ENCODE results near the gene KCTD10.

Gene KCTD10

GRCh38 chr12:109523504-109523903 is 46.4 kb upstream of the KCTD10 start:
- H3K79me2 ChIP-seq (ENCODE audit: low read length), result no peaks in the 10 kb centered on the region
- H3K9me3 ChIP-seq (ENCODE audit: insufficient read depth, low read length), result no peaks in the 10 kb centered on the region
- H2AFZ ChIP-seq (ENCODE audit: low read depth, low read length), result no peak overlapping the region
- H3K27ac ChIP-seq (ENCODE audit: low read length), result no peak overlapping the region
- H3K4me2 ChIP-seq (ENCODE audit: low read length), result no peak overlapping the region
- no peak overlapping the region for H3K9ac ChIP-seq (ENCODE audit: low read length)
- H3K4me3 ChIP-seq (ENCODE audit: low read length), result no peak overlapping the region
- H3K36me3 ChIP-seq (replicated peaks; ENCODE audit: low read depth, low read length), result no peaks in the 10 kb centered on the region
- no peak for TF ChIP-seq EZH2phosphoT487 (IDR thresholded peaks at IDR 0.05; ENCODE audit: low read depth)
- TF ChIP-seq, protein P1, sequence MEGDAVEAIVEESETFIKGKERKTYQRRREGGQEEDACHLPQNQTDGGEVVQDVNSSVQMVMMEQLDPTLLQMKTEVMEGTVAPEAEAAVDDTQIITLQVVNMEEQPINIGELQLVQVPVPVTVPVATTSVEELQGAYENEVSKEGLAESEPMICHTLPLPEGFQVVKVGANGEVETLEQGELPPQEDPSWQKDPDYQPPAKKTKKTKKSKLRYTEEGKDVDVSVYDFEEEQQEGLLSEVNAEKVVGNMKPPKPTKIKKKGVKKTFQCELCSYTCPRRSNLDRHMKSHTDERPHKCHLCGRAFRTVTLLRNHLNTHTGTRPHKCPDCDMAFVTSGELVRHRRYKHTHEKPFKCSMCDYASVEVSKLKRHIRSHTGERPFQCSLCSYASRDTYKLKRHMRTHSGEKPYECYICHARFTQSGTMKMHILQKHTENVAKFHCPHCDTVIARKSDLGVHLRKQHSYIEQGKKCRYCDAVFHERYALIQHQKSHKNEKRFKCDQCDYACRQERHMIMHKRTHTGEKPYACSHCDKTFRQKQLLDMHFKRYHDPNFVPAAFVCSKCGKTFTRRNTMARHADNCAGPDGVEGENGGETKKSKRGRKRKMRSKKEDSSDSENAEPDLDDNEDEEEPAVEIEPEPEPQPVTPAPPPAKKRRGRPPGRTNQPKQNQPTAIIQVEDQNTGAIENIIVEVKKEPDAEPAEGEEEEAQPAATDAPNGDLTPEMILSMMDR (IDR thresholded peaks at IDR 0.05; ENCODE audit: low read depth, low read length), result no peak
- no peaks in the 10 kb centered on the region for H3K27me3 ChIP-seq (ENCODE audit: low read depth, low read length)
- no peaks in the 10 kb centered on the region for H4K20me1 ChIP-seq (ENCODE audit: insufficient read depth, low read length)
- H3K4me1 ChIP-seq (ENCODE audit: low read length), result no peaks in the 10 kb centered on the region

DNA sequence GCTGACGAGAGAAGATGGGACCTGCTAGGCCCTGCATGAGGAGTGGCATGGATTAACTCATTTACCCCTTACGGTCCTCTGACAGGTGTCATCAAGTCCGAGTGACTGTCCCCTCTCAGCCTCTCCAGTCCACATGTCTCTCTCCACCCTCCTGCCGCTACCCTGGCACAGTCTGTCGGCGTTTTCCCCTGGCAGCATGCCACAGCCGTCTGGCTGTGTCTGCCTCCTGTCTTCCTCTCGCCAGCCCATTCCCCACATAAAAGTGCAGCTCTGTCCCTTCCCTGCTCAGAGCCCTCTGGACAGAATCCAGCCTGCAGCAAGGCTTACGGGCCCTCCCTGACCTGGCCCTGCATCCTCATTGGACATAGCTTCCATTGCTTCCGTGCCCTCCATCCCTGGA is 46.0 kb upstream of the KCTD10 start:
- H3K9ac ChIP-seq (ENCODE audit: low read length), result no peak overlapping the region
- H3K4me3 ChIP-seq (ENCODE audit: low read length), result no peak overlapping the region
- no peaks in the 10 kb centered on the region for H3K9me3 ChIP-seq (ENCODE audit: insufficient read depth, low read length)
- no peaks in the 10 kb centered on the region for H3K4me1 ChIP-seq (ENCODE audit: low read length)
- no peak overlapping the region for H3K27ac ChIP-seq (ENCODE audit: low read length)
- no peaks in the 10 kb centered on the region for H3K36me3 ChIP-seq (replicated peaks; ENCODE audit: low read depth, low read length)
- TF ChIP-seq, protein P1 (IDR thresholded peaks at IDR 0.05; ENCODE audit: low read depth, low read length), result no peak
- no peak for TF ChIP-seq EZH2phosphoT487 (IDR thresholded peaks at IDR 0.05; ENCODE audit: low read depth)
- H3K4me2 ChIP-seq (ENCODE audit: low read length), result no peak overlapping the region
- H3K27me3 ChIP-seq (ENCODE audit: low read depth, low read length), result no peaks in the 10 kb centered on the region
- no peaks in the 10 kb centered on the region for H4K20me1 ChIP-seq (ENCODE audit: insufficient read depth, low read length)
- H2AFZ ChIP-seq (ENCODE audit: low read depth, low read length), result no peak overlapping the region
- no peaks in the 10 kb centered on the region for H3K79me2 ChIP-seq (ENCODE audit: low read length)

- H3K27ac ChIP-seq (ENCODE audit: low read length), result no peak overlapping the region
- no peak overlapping the region for H3K9ac ChIP-seq (ENCODE audit: low read length)
- H3K36me3 ChIP-seq (replicated peaks; ENCODE audit: low read depth, low read length), result peaks cover 10% of the 10 kb centered on the region
- no peaks in the 10 kb centered on the region for H3K79me2 ChIP-seq (ENCODE audit: low read length)
- no peaks in the 10 kb centered on the region for H3K9me3 ChIP-seq (ENCODE audit: insufficient read depth, low read length)
- no peak overlapping the region for H3K4me3 ChIP-seq (ENCODE audit: low read length)
- TF ChIP-seq, protein P1 (IDR thresholded peaks at IDR 0.05; ENCODE audit: low read depth, low read length), result no peak
- TF ChIP-seq EZH2phosphoT487 (IDR thresholded peaks at IDR 0.05; ENCODE audit: low read depth), result no peak
- H4K20me1 ChIP-seq (ENCODE audit: insufficient read depth, low read length), result no peaks in the 10 kb centered on the region
- H3K4me1 ChIP-seq (ENCODE audit: low read length), result no peaks in the 10 kb centered on the region
- no peak overlapping the region for H2AFZ ChIP-seq (ENCODE audit: low read depth, low read length)
- H3K4me2 ChIP-seq (ENCODE audit: low read length), result no peak overlapping the region
- H3K27me3 ChIP-seq (ENCODE audit: low read depth, low read length), result no peaks in the 10 kb centered on the region
Observed at GRCh38 chr12:109521831-109522230, 44.7 kb upstream of the KCTD10 start.

DNA sequence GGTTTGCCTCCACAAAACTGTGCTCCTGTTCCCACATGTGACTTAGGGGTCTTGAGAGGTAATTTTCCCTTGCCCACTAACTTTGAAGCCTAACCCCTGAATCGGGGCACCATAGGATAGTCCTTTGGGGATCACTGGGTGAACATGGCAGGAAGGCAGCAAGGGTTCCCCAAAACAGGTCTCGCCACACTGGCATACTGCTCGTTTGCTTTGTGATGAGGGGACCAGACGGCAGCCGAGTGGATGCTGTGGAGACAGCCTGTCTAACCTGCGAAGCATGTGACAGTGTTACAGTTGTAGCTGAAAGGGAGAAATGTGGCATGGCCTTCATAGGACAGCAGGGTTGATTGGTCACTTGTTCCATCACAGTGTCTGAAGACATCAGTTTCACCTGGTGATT is 42.7 kb upstream of the KCTD10 start:
- Histone ChIP-seq H3K27ac (ENCODE audit: low read length) (no peak overlapping the region), H3K9ac (ENCODE audit: low read length) (no peak overlapping the region), H3K4me2 (ENCODE audit: low read length) (no peak overlapping the region), H3K36me3 (replicated peaks; ENCODE audit: low read depth, low read length) (peaks cover 14% of the 10 kb centered on the region), H3K27me3 (ENCODE audit: low read depth, low read length) (no peaks in the 10 kb centered on the region), H3K9me3 (ENCODE audit: insufficient read depth, low read length) (no peaks in the 10 kb centered on the region), H3K79me2 (ENCODE audit: low read length) (no peaks in the 10 kb centered on the region), H2AFZ (ENCODE audit: low read depth, low read length) (no peak overlapping the region), H3K4me3 (ENCODE audit: low read length) (no peak overlapping the region), H4K20me1 (ENCODE audit: insufficient read depth, low read length) (no peaks in the 10 kb centered on the region), H3K4me1 (ENCODE audit: low read length) (no peaks in the 10 kb centered on the region)
- TF ChIP-seq, protein P1 (IDR thresholded peaks at IDR 0.05; ENCODE audit: low read depth, low read length), result no peak
- TF ChIP-seq EZH2phosphoT487 (IDR thresholded peaks at IDR 0.05; ENCODE audit: low read depth), result no peak

Measured in OCI-LY3 (cell line).